Activated naive CD4-positive, alpha-beta T cell (primary cell): ENCODE data around the gene FGF18.

ENCODE experiments used
- DNase-seq, 4 experiments: peaks; one replicate each; lab custom pipeline; 2025; lab: John Stamatoyannopoulos, UW

FGF18 gene

DNA sequence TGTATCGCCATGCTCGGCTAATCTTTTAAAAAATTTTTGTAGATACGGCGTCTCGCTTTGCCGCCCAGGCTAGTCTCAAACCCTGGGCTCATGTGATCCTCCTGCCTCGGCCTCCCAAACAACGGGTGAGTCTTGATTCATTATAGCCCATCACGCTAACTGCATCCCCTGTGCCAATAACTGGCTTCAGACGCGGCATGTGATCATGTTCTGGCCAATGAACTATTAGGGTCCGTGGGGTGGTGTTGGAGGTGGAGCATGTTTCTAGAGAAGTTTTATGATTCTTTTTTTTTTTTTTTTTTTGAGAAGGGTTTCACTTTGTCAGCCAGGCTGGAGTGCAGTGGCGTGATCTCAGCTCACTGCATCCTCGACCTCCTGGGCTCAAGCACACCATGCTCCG, 51.0 kb downstream of the FGF18 start:
- DNase-seq, result no peak

DNA sequence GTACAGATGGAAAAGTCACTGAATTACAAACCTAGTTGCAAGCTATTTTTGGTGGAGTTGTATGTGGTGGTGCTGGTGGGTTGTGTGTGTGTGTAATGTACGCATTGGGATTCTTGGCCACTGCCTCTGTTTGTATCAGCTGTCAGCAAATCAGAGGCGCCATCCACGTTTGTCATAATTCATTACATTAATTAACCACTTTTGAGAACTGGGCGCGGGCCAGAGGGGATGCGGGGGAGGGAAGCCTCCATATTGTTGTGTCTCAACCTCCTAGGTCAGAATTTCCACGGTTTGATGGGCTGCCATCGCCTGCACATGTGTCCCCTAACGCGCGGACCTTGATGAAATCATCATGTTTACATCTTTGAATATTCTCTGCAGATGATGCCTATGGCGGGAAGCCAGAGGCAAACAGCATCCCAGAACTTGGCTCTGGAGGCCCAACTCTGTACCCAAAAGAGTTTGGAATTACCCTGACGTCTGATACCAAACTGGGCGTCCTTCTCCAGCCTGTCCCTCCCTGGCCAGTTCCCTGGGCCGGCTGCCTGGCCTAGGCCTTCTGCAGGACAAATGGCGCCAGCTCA, 54.9 kb downstream of the FGF18 start:
- no peak for DNase-seq

GRCh38 chr5:171475596-171475995, 56.1 kb downstream of the FGF18 start:
- DNase-seq, result no peak

DNA sequence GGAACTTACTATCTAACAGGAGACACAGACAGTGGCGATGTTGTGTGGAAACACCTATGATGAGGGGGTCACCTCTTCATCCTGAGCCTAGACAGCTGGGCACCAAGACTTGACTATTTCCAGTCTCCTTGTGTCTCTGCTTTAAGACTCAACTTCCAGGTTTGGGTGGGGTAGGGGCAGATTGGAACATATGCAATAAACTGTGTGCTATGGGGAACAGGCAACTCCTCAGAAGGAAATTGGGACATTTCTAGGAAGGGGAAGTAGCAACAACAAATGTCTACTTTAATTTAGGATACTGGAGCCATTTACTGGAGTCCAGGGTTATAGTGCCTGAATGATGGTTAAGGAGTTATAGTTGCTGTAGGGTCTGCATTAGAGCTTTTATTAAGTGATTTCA, 57.3 kb downstream of the FGF18 start:
- no peak for DNase-seq

GRCh38 chr5:171477101-171477500, 57.7 kb downstream of the FGF18 start:
- no peak for DNase-seq

DNA sequence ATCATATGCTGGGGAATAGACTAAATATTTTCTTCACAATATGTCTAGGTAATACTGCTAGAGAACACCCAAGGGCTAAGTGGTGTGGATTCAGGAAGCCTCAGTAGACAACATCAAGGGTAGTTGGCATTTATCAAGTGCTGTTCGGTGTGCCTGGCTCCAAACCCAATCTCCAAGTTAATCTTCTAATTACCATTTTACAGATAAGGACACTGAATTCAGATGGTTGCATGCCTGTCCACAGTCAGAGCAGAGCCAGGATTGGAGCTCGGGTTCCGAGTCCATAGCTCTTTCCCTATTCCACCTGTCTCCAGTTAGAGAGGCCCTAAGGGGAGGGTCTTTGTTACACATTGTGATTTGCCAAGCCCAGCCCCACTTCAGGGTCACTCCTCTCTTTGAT, 58.2 kb downstream of the FGF18 start:
- no peak for DNase-seq

- no peak for DNase-seq
Measured at GRCh38 chr5:171478946-171479775, 59.7 kb downstream of the FGF18 start.

GRCh38 chr5:171479776-171480125, 60.3 kb downstream of the FGF18 start:
- DNase-seq, result no peak

DNA sequence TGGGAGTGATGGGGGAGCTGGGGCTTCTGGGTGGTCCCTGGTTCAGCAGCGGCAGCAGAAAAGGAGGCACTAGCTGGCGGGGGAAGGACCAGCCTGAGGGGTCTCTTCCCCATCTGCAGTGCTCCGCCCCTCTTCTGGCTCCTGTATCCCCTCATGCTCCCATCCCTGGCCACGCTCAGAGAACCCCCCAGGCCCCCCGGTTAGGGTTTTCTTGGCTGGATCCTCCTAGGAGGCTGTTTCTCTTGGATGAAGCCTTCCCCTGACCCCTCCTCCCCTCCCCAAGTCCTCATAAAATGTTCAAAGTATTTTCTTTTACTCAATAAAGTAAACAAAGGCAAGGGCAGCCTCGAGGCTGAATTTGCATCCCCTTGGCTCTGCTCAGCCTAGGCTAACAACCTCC, 60.8 kb downstream of the FGF18 start:
- no peak for DNase-seq

DNA sequence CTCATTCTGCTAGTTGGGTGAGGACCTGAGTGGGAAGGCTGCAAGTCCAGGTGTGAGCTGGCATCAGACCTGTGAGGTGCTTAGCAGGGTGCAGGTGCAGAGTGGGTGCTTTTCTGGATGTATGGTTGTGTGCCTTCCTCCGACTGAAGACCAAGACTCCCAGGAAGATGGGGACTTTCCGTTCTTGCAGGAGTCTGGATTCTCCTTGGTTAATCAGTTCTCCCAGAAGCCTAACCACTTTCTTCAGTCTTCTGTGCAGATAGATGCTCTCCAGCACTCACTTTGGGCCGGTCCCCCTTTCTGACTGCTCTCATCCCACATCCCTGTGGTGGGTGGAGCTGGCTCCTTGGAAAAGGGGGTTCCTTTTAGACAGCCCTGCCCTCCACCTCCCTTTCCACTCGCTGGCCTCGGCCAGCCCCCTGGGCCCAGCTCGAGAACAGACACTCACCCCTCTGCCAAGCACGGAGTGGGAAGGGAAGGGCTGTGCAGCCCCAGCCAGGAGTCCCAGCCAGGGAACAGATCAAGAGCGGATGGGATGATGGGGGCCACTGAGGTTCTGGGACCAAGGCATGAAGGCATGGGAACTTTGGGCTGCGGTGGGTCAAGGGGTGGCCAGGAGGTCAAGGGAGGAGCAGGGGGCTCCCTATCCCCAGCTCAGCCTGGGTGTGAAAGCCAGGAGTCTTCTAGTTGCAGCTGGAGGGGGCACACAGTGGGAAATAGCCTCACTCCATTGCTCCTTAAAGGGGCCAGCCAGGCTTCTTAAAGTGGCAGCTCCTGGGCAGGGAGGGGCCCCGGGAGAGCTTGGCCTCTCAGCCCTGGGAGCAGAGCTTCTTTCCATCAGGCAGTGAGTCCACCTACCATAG, 62.4 kb downstream of the FGF18 start:
- no peak for DNase-seq

- DNase-seq, result no peak
Measured at GRCh38 chr5:171482434-171482730, 62.9 kb downstream of the FGF18 start.

DNA sequence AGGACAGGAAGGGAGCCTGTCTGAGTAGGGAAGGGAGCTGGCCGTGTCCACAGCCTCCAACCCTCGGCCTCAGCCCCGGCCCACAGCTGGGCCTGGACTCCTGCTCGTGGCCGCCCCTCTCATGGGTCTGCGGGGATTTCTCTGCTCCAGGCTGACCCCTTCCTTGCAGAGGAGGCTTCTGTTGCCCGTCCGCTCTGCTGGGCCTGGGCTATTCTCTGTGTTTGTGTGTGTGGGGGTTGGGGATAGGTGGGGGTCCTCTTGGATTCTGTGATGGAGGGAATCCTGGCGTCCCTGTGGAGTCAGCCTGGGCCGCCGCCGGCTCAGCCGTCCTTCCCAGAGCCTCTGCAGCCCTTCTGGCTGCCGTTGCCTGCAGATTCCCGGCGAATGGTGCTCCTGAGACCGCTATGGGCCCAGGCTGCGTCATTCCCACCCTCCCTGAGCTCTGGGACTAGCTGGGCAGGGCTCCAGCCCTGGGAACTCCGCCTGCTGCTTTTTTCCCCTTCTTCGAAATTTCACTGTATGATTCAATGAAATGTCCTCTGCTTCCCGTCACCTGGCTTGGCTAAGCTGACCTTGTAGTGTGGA, 64.2 kb downstream of the FGF18 start:
- no peak for DNase-seq

DNA sequence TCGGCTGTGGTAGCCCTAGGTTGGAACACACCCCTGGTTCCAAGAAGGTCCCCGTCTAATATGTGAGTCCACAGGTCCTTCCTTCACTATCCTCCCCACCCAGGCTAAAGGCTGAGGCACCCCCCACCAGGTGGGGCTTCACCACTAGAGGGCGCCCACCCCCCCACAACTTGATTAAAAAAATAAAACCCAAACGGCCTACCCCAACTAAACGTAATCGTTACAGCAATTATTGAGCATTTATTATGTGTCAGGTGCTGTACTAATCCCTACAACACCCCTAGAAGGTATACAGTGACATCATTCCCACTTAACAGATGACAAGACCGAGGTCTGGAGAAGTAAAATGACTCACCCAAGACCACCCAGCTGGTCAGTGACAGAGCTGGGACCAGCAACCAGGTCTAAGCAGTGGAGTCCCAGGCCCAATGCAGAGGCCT, 65.0 kb downstream of the FGF18 start:
- DNase-seq, result peak; percentile 16 to 39 (median 26)

GRCh38 chr5:171485668-171486067, 66.2 kb downstream of the FGF18 start:
- DNase-seq, result no peak

GRCh38 chr5:171486613-171487012, 67.2 kb downstream of the FGF18 start:
- no peak for DNase-seq

GRCh38 chr5:171488876-171489275, 69.4 kb downstream of the FGF18 start:
- no peak for DNase-seq

DNA sequence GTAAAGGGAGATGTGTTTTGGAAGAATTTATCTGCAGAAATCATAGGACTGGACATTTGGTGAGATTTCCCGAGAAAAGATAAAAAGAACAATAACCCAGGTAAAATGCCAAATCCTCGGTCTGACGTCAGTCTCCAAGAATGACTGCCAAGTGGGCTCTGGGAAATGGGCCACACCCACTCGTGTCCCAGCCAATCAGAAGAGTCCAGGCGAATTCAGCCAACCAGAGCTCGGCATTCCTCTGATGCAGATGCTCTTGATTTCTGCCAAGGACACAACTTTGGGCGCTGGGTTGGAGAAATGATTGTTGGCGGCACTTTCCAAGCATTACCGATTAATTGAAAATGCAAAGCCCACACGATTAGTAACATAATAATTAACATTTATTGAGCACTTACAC, 73.3 kb downstream of the FGF18 start:
- no peak for DNase-seq

GRCh38 chr5:171493646-171494393, 74.4 kb downstream of the FGF18 start:
- DNase-seq, result no peak

DNA sequence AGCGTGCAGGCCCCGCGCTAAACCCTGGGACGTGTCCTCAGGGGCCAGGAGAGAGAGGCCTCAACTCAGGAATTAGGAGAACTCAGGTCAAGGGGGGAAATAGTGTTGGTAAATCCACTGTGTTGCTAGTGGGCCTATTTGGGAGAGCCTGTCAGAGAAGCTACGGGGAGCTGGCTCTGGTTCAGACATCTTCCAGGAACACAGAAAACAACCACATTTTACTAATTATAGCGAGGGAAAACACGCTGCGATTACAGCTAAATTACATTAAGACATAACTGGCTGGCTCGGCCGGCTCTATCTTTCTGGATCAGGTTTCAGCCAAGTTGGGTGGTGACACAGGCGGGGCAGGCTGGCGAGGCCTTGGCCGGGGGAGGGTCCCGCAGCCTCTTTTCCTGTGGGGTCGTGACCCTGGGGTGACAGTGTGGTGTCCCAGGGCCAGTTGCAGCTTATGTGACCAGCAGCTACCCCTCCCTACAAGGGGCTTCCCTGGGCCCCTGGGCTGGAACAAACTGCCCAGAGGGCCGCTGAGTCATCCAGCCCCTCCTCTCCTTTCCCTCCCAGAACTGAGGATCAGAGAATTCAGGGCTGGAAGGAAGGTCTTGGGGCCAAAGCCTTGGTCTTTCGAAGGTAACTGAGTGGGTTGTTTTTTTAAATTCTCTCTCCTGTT, 75.1 kb downstream of the FGF18 start:
- no peak for DNase-seq

DNA sequence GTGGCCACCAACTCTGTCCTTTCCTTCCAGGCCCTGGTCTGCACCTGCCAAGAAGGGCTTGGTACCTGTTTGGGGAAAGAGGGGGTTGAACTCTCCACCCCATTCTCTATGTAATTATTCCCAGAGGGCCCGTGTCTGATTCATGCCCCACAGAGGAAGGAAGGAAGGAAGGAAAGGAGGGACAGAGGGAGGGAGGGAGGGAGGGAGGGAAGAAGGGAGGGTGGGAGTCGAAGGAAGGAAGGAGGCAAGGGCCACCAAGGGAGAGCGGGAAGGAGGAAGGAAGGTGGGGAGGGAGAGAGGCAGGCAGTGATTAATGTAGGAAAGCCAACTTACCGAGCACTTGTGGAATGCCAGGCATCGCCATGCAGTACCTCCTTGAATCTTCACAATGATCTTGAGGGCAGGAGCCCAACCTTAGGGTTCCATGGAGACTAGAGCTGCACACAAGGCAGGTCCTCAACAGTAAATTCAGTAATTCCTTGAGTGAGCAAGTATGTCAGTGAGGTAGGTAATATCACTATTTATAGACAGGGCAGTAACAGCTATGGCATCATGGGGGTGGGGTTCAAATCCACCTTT, 75.8 kb downstream of the FGF18 start:
- DNase-seq, result no peak

DNA sequence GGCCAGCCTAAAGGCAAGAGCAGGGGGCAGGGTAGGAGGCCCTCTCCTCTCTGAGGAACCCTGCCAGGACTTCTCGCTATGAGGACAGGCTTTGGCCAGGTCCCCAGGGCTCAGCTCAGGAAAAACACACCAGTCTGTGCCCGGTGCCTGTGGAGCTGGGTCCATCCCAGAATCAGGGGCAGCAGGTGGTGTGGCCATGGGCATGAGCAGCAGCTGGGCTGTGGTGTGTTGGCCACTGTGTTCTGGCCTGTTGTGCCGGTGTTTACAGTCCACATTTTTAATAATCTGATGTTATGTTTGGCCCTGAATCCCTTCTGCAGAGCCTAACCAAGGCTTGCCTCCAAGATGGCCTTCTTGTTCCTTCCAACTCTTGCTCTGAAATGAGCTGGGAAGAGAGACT, 77.0 kb downstream of the FGF18 start:
- DNase-seq, result no peak
